Activated CD4-positive, alpha-beta T cell treated with anti-CD3 and anti-CD28 coated beads, Interleukin-2, amount 50 U/mL, for 1 hour (primary cell): ENCODE measurements around the gene SLC9A8.
"Not testable (repeated sequence)": the region's sequence is repeated elsewhere in the genome, so short reads cannot be mapped to it uniquely, and the experiment has no call there.

Experiments
- DNase-seq: peaks from one replicate; pipeline ENCODE4 v3.0.0-alpha.2; 2020

The SLC9A8 gene

GRCh38 chr20:49852522-49853080 lies 40.0 kb downstream of the SLC9A8 start:
- no peak for DNase-seq

- DNase-seq = no peak
These were observed 41.0 kb downstream of the SLC9A8 start for GRCh38 chr20:49853640-49854039.

GRCh38 chr20:49854190-49854875 lies 41.7 kb downstream of the SLC9A8 start:
- DNase-seq = no peak

- no peak for DNase-seq
These were observed 44.3 kb downstream of the SLC9A8 start for GRCh38 chr20:49856904-49857303.

GRCh38 chr20:49858076-49858585 lies 45.5 kb downstream of the SLC9A8 start:
- no peak for DNase-seq

- no peak for DNase-seq
These were observed 46.4 kb downstream of the SLC9A8 start for GRCh38 chr20:49859011-49859410.

- DNase-seq = no peak
These were observed 47.2 kb downstream of the SLC9A8 start for GRCh38 chr20:49859807-49860206.

- DNase-seq = not testable (repeated sequence)
These were observed 48.6 kb downstream of the SLC9A8 start for GRCh38 chr20:49861232-49861631.

- DNase-seq = no peak
These were observed 50.1 kb downstream of the SLC9A8 start for GRCh38 chr20:49862607-49863200.

GRCh38 chr20:49863666-49864065 lies 51.0 kb downstream of the SLC9A8 start:
- no peak for DNase-seq

- no peak for DNase-seq
These were observed 52.9 kb downstream of the SLC9A8 start for GRCh38 chr20:49865559-49865958.

GRCh38 chr20:49866051-49866450 lies 53.4 kb downstream of the SLC9A8 start:
- no peak for DNase-seq

- DNase-seq = no peak
These were observed 55.0 kb downstream of the SLC9A8 start for GRCh38 chr20:49867453-49868215.

- DNase-seq = no peak
These were observed 55.9 kb downstream of the SLC9A8 start for GRCh38 chr20:49868538-49868937.

GRCh38 chr20:49868964-49869363 lies 56.3 kb downstream of the SLC9A8 start:
- DNase-seq = no peak

GRCh38 chr20:49870261-49870660 lies 57.6 kb downstream of the SLC9A8 start:
- DNase-seq = no peak

- DNase-seq = no peak
These were observed 58.8 kb downstream of the SLC9A8 start for GRCh38 chr20:49871391-49871948.

GRCh38 chr20:49872056-49872455 lies 59.4 kb downstream of the SLC9A8 start:
- no peak for DNase-seq

GRCh38 chr20:49874696-49875095 lies 62.1 kb downstream of the SLC9A8 start:
- DNase-seq = no peak

- no peak for DNase-seq
These were observed 64.8 kb downstream of the SLC9A8 start for GRCh38 chr20:49877386-49877921.

- no peak for DNase-seq
These were observed 66.3 kb downstream of the SLC9A8 start for GRCh38 chr20:49878977-49879376.

- DNase-seq = no peak
These were observed 67.5 kb downstream of the SLC9A8 start for GRCh38 chr20:49880177-49880576.
